Measurements from ENCODE around the gene DOLK. TPM values are rescaled to one million over a fixed set of nuclear protein-coding genes. Genes with fewer than 3 reads are reported as not detected.

DOLK gene
- total RNA-seq, 1 donor from 2014 or later: 19.8 TPM

- H3K27ac ChIP-seq (ENCODE audit: low read depth, low read length): no peak overlapping the region
- DNase-seq (ENCODE audit: low read depth) (no peak), FAIRE-seq (no peak)
- no peak for TF ChIP-seq EZH2 (IDR thresholded peaks at IDR 0.05; ENCODE audit: insufficient read depth, low read length)
- no peak for TF ChIP-seq CTCF (IDR thresholded peaks at IDR 0.05; ENCODE audit: insufficient read depth, low read depth, low read length)
- no peaks in the 10 kb centered on the region for H3K79me2 ChIP-seq (ENCODE audit: insufficient read depth, low read length)
- Mint-ChIP-seq H3K9me3 (ENCODE audit: unreplicated experiment) (no peaks in the 10 kb centered on the region), H3K4me3 (ENCODE audit: unreplicated experiment) (no peak overlapping the region), H3K27me3 (ENCODE audit: low read depth, unreplicated experiment) (peaks cover 5% of the 10 kb centered on the region), H3K27ac (ENCODE audit: unreplicated experiment) (no peak overlapping the region), H3K4me1 (ENCODE audit: low read depth, unreplicated experiment) (peaks cover 12% of the 10 kb centered on the region), H3K36me3 (ENCODE audit: low read depth, unreplicated experiment) (peaks cover 2% of the 10 kb centered on the region)
- no peaks in the 10 kb centered on the region for H3K36me3 ChIP-seq (ENCODE audit: insufficient read depth, low read length)
- H2AFZ ChIP-seq (ENCODE audit: low read depth, low read length): no peak overlapping the region
- no peaks in the 10 kb centered on the region for H3K27me3 ChIP-seq (ENCODE audit: insufficient read depth, low read length)
- H3K9ac ChIP-seq (ENCODE audit: low read length): no peak overlapping the region
- H4K20me1 ChIP-seq (ENCODE audit: insufficient read depth, low read length): no peaks in the 10 kb centered on the region
- H3K4me1 ChIP-seq (ENCODE audit: insufficient read depth, low read length): peaks cover 11% of the 10 kb centered on the region
- no peak overlapping the region for H3K4me2 ChIP-seq (ENCODE audit: low read length)
- H3K9me3 ChIP-seq (ENCODE audit: insufficient read depth, low read depth, low read length): no peaks in the 10 kb centered on the region
- no peak overlapping the region for H3K4me3 ChIP-seq (ENCODE audit: insufficient read depth, low read depth, low read length)
Observed at GRCh38 chr9:128923493-128923883, 23.9 kb downstream of the DOLK start.

GRCh38 chr9:128921881-128922763 is 25.3 kb downstream of the DOLK start:
- peaks cover 4% of the 10 kb centered on the region for H3K36me3 Mint-ChIP-seq (ENCODE audit: low read depth, unreplicated experiment)
- H3K27ac ChIP-seq (ENCODE audit: low read depth, low read length): no peak overlapping the region

More at GRCh38 chr9:128921881-128922763, 25.3 kb downstream of the DOLK start:
- TF ChIP-seq EZH2 (IDR thresholded peaks at IDR 0.05; ENCODE audit: insufficient read depth, low read length) (no peak), CTCF (IDR thresholded peaks at IDR 0.05; ENCODE audit: insufficient read depth, low read depth, low read length) (no peak)
- peak overlapping the region; percentile 73 for H3K4me3 Mint-ChIP-seq (ENCODE audit: unreplicated experiment)
- Histone ChIP-seq H4K20me1 (ENCODE audit: insufficient read depth, low read length) (peaks cover 4% of the 10 kb centered on the region), H3K4me1 (ENCODE audit: insufficient read depth, low read length) (peaks cover 11% of the 10 kb centered on the region), H3K9me3 (ENCODE audit: insufficient read depth, low read depth, low read length) (no peaks in the 10 kb centered on the region), H3K79me2 (ENCODE audit: insufficient read depth, low read length) (no peaks in the 10 kb centered on the region), H2AFZ (ENCODE audit: low read depth, low read length) (peak overlapping the region; percentile 60), H3K27me3 (ENCODE audit: insufficient read depth, low read length) (no peaks in the 10 kb centered on the region), H3K4me3 (ENCODE audit: insufficient read depth, low read depth, low read length) (peak overlapping the region; percentile 39), H3K4me2 (ENCODE audit: low read length) (peak overlapping the region; percentile 74), H3K9ac (ENCODE audit: low read length) (peak overlapping the region; percentile 60), H3K36me3 (ENCODE audit: insufficient read depth, low read length) (peaks cover 6% of the 10 kb centered on the region)
- peak overlapping the region; percentile 91 for H3K27ac Mint-ChIP-seq (ENCODE audit: unreplicated experiment)
- DNase-seq (ENCODE audit: low read depth) (no peak), FAIRE-seq (no peak)
- peaks cover 12% of the 10 kb centered on the region for H3K4me1 Mint-ChIP-seq (ENCODE audit: low read depth, unreplicated experiment)
- H3K9me3 Mint-ChIP-seq (ENCODE audit: unreplicated experiment): no peaks in the 10 kb centered on the region
- peaks cover 5% of the 10 kb centered on the region for H3K27me3 Mint-ChIP-seq (ENCODE audit: low read depth, unreplicated experiment)

Measured in astrocyte (in vitro differentiated cells and primary cell).